BE2C (cell line): ENCODE data around the gene CAMTA1.
A peak's percentile ranks its signal among the peaks of the same experiment; 100 is the strongest.

Experiments
- DNase-seq: peaks from one replicate; pipeline ENCODE4 v3.0.0-alpha.2; 2020
- H3K27me3 ChIP-seq: fragments of 250-450 bp; sonication (Bioruptor Pico); 2 replicates; pipeline ENCODE4 v1.5.1; 2020; ENCODE audit warnings: mild to moderate bottlenecking
- H3K36me3 ChIP-seq: fragments of 250-450 bp; sonication (Bioruptor Pico); 2 replicates; pipeline ENCODE4 v1.5.1; 2020; ENCODE audit warnings: mild to moderate bottlenecking
- H3K4me1 ChIP-seq: fragments of 250-450 bp; sonication (Bioruptor Pico); 2 replicates; pipeline ENCODE4 v1.5.1; 2020
- H3K4me3 ChIP-seq: 2 replicates; pipeline ENCODE4 v1.5.1; 2011; ENCODE audit warnings: low read depth, low read length
- H3K9me3 ChIP-seq: fragments of 250-450 bp; sonication (Bioruptor Pico); 2 replicates; pipeline ENCODE4 v1.5.1; 2020
- TF ChIP-seq, protein P1 (sequence below): IDR thresholded peaks from 2 replicates; pipeline ENCODE4 v1.5.1; 2012; ENCODE audit warnings: mild to moderate bottlenecking, low read depth, low read length

The CAMTA1 gene

DNA sequence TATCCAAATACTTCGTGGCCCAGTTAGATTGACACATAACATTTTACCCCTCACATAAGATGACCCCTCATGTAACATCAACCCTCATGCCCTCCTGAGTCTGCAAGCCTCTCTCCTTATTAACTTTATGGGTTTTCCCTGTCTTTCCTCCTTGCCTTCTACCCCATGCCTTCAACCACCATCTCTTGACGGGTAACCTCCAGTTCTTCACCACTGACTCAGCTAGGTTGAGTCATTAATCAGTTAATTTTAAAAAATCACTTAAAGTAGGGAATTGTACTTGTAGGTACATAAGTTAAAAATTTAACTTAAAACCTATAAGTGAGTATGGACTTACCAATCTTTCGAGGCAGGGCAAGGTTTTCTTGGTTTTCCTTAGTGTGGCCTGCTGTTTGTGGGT lies 330.7 kb downstream of the CAMTA1 start:
- Histone ChIP-seq H3K4me3 (no peak overlapping the region), H3K27me3 (no peaks in the 10 kb centered on the region), H3K36me3 (no peaks in the 10 kb centered on the region), H3K9me3 (no peaks in the 10 kb centered on the region), H3K4me1 (no peaks in the 10 kb centered on the region)
- TF ChIP-seq, protein P1, sequence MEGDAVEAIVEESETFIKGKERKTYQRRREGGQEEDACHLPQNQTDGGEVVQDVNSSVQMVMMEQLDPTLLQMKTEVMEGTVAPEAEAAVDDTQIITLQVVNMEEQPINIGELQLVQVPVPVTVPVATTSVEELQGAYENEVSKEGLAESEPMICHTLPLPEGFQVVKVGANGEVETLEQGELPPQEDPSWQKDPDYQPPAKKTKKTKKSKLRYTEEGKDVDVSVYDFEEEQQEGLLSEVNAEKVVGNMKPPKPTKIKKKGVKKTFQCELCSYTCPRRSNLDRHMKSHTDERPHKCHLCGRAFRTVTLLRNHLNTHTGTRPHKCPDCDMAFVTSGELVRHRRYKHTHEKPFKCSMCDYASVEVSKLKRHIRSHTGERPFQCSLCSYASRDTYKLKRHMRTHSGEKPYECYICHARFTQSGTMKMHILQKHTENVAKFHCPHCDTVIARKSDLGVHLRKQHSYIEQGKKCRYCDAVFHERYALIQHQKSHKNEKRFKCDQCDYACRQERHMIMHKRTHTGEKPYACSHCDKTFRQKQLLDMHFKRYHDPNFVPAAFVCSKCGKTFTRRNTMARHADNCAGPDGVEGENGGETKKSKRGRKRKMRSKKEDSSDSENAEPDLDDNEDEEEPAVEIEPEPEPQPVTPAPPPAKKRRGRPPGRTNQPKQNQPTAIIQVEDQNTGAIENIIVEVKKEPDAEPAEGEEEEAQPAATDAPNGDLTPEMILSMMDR = no peak
- DNase-seq = no peak

DNA sequence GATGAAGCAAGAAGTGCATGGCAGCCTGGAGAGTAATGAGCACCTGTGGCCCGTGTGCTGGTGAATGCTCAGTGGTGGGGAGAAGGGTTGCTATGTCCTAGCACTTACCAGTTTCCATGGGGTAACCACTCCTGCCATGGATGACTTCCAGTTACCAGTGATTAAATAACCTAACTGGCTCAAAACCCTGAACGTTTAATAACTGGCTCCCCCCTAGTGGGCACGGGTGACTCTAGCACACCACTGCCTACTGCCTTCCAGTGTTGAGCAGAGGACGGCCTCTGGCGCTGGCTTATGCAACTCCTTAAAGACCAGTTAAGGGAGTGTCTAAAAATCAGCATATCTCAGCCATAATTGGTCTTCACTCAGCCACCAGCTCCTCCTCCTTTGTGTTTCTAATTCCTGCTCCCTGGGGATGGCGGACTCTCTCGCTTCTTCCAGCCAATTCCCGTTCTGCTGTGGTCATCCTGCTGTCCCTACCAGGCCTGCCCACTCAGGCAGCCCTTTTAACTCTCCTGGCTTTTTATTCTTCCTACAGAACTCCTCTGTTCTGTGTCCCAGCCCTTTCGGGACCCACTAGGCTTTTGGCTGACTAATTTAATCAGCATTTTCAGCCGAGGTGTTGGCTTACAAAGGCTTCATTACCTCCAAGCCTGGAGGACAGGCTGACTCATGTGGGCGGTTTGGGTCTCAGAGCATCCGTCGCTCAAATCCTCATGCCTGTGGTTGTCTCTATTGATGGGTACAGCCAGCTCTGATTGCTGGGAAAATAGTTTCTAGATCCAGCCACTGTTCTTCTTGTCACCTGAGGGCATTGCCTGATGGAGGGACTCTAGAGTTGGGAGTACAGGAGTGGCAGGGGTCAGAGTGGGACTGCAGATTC lies 332.4 kb downstream of the CAMTA1 start:
- Histone ChIP-seq H3K36me3 (no peaks in the 10 kb centered on the region), H3K4me1 (no peaks in the 10 kb centered on the region), H3K9me3 (no peaks in the 10 kb centered on the region), H3K4me3 (no peak overlapping the region), H3K27me3 (no peaks in the 10 kb centered on the region)
- peak; percentile 53 for DNase-seq
- TF ChIP-seq, protein P1 = peak; percentile 41

DNA sequence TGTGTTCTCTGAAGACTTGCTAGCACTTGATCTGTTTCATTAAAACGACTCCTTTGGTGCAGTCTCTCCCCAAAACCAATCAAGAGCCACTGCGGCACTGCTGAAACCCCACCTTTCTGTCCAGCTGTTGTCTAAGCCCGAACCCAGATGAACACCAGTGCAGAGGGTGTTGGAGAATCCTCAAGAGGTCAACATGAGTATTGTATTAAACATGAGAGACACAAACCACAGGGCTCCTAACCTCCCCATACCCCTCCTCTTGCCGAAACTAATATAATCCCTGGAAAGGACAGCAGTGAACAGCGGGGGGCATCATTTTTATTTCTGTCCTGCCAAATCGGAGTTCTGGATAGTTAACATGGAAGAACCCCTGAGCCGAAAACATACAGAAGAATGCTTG lies 333.9 kb downstream of the CAMTA1 start:
- Histone ChIP-seq H3K36me3 (no peaks in the 10 kb centered on the region), H3K4me3 (no peak overlapping the region), H3K9me3 (no peaks in the 10 kb centered on the region), H3K27me3 (no peaks in the 10 kb centered on the region), H3K4me1 (no peaks in the 10 kb centered on the region)
- TF ChIP-seq, protein P1 = no peak
- DNase-seq = no peak

DNA sequence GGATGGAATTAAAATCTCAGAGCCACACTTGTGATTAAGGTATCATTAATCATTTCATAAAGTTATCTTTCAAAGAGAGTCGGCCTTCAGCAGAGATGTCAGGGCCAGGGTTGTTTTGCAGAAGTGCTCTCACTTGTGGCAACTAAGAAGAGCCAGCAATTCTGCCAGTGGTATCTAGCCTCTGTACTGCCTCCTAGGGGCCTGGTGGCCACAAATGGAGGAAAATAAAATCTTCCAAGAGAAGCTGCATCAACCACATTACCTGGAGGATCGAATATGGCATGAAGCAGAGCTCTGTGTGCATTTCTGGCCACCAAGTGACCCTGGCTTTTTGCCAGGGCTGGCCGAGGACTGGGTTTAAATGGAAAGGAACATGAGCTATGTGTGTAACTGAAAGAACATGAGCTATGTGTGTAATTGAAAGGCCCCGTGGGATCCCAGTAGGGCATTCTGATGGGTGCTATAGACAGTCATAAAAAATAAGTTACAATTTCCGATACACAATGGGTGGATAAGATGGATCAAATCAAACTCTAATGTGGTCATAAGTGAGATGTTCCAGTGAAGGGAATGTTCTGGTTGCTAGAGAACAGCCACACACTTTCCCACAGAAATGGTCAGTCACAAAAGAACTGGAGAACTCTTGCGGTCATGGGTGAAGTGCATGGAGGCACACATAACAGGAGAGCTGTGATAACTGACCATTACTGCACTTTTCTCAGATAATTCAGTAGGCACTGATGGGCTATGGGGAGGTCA lies 335.8 kb downstream of the CAMTA1 start:
- DNase-seq = no peak
- H3K27me3 ChIP-seq = no peaks in the 10 kb centered on the region
- H3K4me3 ChIP-seq = no peak overlapping the region
- H3K4me1 ChIP-seq = no peaks in the 10 kb centered on the region
- no peaks in the 10 kb centered on the region for H3K36me3 ChIP-seq
- H3K9me3 ChIP-seq = no peaks in the 10 kb centered on the region
- TF ChIP-seq, protein P1 = peak; percentile 23; the same call in 1 of the 2 replicates

DNA sequence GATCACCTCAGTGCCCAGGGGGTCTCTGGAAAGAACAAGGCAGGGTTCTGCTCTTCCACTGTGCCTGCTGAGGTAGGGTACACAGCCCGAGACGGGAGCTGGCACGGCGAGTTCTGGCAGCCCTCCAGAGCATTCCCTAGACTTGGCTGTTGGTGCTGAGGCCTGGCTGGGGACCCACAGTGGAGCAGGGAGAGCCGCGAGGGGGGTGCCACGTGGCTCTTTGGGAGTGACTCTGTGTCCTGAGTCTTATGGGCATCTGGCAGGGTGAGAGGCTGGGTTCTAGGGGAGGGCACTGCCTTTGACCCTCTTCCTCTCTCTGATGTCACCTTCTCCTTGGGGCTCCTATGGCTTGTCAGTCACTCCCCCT lies 336.4 kb downstream of the CAMTA1 start:
- TF ChIP-seq, protein P1 = no peak
- Histone ChIP-seq H3K4me1 (no peaks in the 10 kb centered on the region), H3K9me3 (no peaks in the 10 kb centered on the region), H3K27me3 (no peaks in the 10 kb centered on the region), H3K36me3 (no peaks in the 10 kb centered on the region), H3K4me3 (no peak overlapping the region)
- DNase-seq = peak; percentile 55
